SH-SY5Y (cell line): ENCODE results near the gene ACADSB.

Source experiments
- GATA2 ChIP-seq: IDR thresholded peaks from 2 replicates; pipeline ENCODE4 v1.6.1; 2011; ENCODE audit warnings: mild to moderate bottlenecking, low read depth, low read length
- GATA3 ChIP-seq: IDR thresholded peaks from 2 replicates; pipeline ENCODE4 v1.6.1; 2011; ENCODE audit warnings: low read depth, mild to moderate bottlenecking, low read length, moderate library complexity

ACADSB gene

DNA sequence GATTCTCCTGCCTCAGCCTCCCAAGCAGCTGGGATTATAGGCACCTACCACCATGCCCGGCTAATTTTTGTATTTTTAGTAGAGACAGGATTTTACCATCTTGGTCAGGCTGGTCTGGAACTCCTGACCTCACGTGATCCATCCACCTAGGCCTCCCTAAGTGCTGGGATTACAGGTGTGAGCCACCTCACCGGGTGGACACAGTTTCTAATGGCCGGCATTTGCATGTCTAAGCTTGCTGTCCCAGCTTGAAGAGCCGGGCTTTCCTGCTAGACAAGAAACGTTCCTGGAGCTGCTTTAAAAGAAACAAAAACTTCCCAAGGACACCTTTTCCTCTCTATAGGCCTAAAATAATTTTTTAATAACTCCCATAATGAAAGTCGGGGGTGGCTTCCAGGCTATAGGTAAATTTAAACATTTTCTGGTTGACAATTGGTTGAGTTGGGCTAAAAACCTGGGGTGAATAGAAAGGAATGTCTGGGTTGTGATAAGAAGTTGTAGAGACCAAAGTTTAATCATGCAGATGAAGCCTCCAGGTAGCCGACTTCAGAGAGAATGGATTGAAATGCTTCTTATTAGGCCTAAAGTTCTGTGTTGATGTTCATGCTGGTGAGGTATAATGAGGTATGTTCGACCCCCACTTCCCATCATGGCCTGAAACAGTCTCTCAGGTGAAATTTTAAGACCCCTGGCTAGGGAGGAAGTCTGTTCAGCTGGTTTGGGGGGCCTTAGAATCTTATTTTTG lies 8.8 kb downstream of the ACADSB start:
- TF ChIP-seq GATA2 (no peak), GATA3 (no peak)

DNA sequence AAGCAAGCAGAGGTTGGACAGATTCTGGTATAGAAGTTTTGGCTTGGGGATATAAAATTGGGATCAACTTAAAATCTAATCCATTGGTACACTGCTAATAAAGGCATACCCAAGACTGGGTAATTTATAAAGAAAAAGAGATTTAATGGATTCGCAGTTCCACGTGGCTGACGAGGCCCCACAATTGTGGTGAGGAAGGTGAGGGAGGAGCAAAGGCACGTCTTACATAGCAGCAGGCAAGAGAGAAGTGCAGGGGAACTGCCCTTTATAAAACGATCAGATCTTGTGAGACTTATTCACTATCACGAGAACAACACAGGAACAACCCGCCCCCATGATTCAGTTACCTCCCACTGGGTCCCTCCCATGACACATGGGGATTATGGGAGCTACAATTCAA lies 9.7 kb downstream of the ACADSB start:
- TF ChIP-seq GATA2, result no peak

DNA sequence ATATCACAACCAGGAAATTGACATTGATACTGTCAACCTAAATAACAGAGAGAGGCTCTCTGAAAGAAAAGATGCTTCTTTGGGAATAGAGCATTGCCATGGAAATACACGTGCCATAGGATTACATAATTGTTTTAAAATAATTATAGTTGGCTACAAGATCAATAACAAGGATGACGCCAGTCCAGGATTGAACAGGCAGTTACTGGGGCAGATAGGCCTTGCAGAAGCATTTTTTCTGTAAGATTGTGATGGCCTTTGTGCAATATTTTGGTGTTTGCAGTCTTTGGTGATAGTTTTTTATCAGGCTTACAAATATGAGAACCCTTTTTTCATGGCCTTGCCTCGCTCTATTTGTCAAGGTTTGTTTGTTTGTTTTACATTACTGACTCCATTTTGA lies 10.5 kb downstream of the ACADSB start:
- TF ChIP-seq GATA3 (no peak), GATA2 (no peak)

DNA sequence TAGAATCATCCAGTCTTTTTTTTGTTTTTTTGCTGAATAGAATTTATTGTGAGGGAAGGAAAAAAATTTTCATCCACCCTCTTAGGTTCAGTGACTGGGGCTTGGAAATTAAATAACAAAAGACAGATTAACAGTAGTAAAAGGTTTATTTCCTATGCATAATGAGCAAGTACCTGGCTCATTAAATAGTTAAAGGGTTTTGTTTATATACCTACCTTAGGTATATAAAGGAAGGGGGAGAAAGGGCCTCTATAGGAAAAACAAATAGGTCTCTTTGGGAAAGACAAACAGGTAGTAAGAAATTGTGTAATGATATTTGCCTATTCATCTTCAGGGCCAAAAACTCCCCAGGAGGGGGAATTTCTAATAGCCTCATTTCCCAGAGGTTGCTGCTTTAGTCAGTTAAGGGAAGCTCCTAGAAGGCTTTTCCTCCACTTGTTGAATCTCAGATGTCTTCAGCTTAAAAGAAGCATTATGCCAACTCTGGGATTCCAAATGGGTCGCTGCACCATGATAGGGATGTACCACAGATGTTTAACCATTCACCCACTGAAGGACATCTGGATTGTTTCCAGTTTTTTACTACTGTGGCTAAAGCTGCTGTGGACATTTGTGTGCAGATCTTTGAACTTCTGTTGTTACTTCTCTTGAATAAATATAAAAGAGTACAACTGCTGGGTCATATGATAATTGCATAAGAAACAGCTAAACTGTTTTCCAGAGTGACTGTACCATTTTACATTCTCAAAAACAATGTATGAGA lies 11.3 kb downstream of the ACADSB start:
- TF ChIP-seq GATA3 (no peak), GATA2 (no peak)

DNA sequence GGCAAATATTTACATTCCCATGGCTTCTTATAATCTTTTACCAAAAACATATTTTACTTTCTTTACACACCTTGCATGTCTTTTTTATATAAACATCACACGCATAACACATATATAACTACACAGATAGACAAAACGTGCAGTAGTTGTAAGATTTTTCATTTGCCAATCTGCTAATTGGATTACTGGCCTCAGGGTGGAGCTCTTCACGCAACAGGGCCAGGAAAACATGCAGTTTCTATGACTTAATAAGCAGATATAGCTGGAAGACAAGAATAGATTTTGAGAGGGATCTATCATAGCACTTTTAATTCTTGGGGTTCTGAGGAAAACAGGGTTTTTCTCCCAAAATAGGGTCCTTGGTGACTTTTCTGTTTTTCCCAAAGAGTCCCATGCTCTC lies 12.7 kb downstream of the ACADSB start:
- TF ChIP-seq GATA2, result no peak
- no peak for TF ChIP-seq GATA3

DNA sequence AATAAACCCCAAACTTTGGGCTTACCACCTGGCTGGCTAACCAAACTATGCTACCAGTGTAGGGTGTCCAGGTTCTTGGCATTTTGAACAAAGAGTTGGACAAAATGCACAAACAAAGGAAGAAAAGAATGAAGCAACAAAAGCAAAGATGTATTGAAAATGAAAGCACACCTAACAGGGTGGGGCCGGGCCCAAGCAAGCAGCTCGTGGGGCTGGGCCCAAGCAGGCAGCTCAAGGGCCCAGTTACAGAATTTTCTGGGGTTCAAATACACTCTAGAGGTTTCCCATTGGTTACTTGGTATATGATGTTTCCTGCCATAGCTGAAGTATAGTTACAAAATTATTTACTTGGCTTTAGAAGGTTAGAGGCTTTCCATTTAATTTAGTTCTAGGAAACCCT lies 15.7 kb downstream of the ACADSB start:
- TF ChIP-seq GATA2 (no peak), GATA3 (no peak)

DNA sequence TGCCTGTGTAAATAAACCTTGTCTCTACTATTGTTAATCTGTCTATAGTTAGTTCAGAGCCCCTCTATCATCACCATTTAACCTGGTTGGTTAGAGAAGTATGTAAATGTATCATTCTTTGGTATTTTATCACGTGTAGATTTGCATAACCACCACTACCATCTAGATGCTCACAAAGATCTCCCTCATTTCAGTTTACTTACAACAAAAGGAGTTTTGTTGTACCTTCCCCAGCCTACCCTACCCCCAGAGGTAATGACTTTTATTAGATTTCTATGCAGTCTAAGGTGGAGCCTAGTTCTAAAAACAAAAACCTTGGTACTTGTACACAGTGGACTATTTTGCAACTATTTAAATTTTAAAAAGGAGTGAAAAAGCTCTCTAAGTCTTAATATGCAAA lies 17.5 kb downstream of the ACADSB start:
- TF ChIP-seq GATA3 (no peak), GATA2 (no peak)

DNA sequence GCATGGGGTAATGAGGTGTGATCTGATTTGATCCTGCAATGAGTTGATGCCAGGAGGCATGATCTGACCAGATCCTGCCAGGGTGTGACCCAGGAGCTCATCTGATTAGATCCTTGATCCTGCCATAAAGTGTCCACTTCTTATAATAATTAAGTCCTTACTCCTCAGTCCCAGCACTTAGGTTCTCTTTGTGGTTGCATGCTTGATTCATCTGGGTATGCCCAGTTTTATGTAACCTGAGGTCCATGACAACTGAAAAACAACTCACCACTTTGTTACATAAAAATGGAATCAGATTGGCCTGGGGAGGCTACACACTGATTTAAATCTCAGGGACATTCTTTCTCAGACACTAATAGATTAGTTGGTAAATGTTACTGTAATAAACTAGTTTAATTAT lies 19.1 kb downstream of the ACADSB start:
- TF ChIP-seq GATA3 (no peak), GATA2 (no peak)

DNA sequence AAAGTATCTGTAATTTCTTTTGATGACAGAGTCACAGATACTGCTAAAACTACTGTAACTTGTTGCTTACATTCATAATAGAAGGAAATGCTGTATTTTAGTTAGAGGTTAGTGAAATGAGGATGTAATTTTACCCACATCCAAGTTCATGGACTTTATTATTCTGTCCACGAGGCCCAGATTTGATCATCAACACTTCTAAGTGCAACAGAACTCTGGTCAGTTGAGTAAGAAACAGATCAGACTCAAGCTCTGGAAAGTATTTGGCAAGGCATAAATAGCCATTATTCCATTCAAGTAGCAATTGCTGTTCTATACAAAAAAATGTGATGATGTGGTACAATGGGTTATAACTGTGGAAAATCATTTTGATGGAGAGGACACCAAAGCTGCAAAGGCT lies 22.3 kb downstream of the ACADSB start:
- TF ChIP-seq GATA2, result no peak
- no peak for TF ChIP-seq GATA3

DNA sequence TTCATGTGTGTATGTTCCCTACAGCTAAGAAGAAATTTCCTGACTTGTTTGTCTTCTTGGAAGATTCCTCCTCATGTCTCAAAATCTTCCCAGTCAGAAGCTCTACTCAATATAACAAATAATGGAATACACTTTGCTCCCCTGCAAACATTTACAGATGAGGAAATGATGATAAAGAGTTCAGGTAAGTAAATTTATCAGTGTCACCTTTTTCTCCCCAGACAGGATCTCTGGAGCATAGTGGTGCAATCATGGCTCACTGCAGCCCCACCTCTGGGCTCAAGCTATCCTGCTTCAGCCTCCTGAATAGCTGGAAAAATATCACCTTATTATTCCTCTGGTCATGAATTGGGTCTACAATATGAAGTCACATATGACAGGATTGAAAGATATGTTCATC lies 25.5 kb downstream of the ACADSB start:
- no peak for TF ChIP-seq GATA2
- TF ChIP-seq GATA3, result no peak

DNA sequence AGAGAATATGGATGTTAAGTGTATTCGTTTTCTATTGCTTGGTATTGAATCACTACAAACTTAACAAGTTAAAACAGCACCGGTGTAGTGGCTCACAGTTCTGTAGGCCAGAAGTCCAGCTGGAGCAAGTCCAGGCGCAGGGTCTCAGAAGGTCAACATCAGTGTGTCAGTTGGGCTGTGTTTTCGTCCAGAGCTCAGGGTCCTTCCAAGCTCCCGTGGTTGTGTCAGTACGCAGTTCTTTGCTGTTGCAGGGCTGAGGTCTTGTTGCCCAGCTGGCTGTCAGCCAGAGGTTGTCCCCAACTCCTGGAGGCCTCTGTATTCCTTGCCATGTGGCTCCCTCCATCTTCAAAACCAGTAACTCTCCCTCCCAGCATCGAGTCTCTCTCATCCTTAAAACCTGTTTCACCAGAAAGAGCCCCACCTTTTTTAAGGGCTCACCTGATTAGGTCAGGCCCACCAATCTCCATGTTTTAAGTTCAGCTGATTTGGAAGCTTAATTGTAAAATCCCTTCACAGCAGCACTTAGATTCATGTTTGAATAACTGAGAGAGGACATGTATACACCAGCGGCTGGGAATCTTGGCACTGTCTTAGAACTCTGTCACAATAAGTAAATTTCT lies 26.8 kb downstream of the ACADSB start:
- TF ChIP-seq GATA3 (no peak), GATA2 (no peak)

DNA sequence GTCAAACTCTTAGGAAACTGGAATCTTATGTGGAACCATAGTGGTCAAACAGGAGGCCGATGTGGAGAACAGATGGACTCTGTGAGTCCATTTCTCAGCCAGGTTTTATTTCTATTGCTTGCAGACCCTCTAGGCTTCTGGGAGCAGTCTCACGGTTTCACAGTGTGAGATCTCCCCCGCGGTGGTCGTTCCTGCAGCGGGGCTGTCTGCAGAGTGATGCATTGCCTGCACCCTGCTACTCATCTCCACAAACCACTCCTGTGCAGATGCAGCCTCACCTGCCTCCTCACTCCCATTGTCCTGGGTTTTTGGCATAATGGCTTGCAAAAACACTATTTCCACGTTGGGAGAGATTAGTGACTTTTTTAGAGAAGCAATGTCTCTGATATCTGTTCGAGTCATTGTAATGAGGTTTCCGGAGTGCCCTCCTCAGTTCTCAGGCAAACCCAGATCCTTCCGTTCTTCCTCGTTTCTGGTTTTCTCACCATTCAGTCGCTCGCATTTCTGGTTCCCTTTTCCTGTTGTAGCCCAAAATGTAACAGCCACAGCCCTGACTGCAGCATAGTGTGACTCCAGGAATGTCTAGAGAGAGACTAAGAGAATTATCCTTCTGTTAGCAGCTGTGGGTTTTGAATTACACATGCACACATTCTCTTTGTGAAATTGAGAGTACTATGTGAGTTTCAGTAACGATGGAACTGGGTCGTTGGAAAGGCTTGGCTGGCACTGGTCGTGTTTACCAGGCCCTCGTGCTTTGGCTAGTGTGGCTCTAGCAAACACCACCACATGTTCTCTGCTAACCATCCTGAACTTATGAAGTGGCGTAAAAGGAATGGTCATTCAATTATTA lies 30.2 kb downstream of the ACADSB start:
- TF ChIP-seq GATA2, result no peak
- TF ChIP-seq GATA3, result no peak

DNA sequence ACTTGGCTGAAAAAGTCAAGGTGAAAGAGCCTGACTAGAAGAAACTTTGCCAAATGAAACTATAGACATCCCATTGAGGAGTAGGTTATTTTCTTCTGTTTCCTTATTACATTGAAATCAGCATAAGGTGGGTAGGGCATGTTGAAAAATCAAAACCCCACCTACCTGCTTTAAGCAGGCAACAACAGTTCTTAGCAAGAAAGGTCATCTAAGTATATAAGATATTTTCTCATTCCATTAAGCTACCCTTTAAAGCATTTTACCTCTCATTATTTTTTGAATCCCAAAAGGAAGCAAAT lies 30.8 kb downstream of the ACADSB start:
- no peak for TF ChIP-seq GATA2
- no peak for TF ChIP-seq GATA3

DNA sequence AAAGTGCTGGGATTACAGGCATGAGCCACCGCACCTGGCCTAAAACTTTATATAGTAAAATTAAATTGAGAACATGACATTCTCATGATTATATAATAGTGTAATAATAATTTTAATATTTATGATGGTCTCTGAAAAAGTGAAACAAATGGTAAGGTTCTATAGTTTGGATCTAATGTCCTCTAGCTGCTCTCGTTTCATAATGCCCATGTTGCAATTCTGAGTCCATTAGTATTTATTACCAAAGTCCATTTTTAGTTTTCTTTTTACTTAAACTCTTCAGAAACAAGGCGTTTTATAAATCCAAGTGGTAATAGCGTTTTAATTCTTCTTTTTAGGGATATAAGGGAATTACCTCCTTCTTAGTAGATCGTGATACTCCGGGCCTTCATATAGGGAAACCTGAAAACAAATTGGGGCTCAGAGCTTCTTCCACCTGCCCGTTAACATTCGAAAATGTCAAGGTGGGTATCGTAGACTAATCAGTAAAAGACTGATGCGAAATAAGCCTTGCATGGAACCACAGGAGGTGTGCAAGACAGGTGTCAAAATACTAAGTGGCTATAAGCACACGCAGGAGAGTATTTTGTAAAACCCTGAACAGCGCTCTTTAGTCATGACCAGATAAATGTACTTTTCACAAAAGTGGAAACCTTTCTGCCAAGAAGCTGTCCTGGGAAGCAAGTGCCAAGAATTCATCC lies 34.1 kb downstream of the ACADSB start:
- TF ChIP-seq GATA3, result no peak
- no peak for TF ChIP-seq GATA2
